K562 (cell line): Measurements from ENCODE around the gene SPAG9. TPM values are rescaled to one million over a fixed set of nuclear protein-coding genes. Genes with fewer than 3 reads are reported as not detected.

Source experiments
- ATAC-seq: fragments of 200-7000 bp; cut with Tn5 transposase; 3 replicates; pipeline ENCODE4 v1.9.1; 2020; ENCODE audit warnings: moderate library complexity
- BruUV-seq: library from RNA; stranded (reverse); fragments of 400-500 nt; replicated peaks from 2 replicates; lab custom pipeline; 2021; lab: Mats Ljungman, UMichigan
- CTCF ChIA-PET: fragments of 300-600 bp; formaldehyde crosslinking; extraction: SDS; loops from one replicate; lab custom pipeline; 2021; ENCODE audit warnings: low intra/inter-chr PET ratio; lab: Yijun Ruan, JAX
- POLR2A ChIA-PET: fragments of 300-600, 350-650 bp; sonication (Branson Sonifier 250); formaldehyde crosslinking; extraction: SDS; loops from one replicate; lab custom pipeline; 2021; ENCODE audit warnings: antibody characterized with exemption, inconsistent platforms; lab: Yijun Ruan, JAX
- DNase-seq, 4 experiments: peaks; one replicate each; pipeline versions ENCODE4 v3.0.0 to v3.0.0-alpha.2; 2011 to 2018; ENCODE audit warnings: low spot score in 3 of 4, mixed read lengths in 3 of 4; ENCODE audit errors: extremely low read depth in 1 of 4
- FAIRE-seq: peaks from 2 replicates; lab custom pipeline; 2011; peaks lifted over from hg19 to GRCh38; lab: Jason Lieb, UNC
- H2AFZ ChIP-seq: 2 replicates; pipeline ENCODE4 v1.6.0; 2011; ENCODE audit warnings: low read depth, low read length, control low read depth, inconsistent platforms
- H3K27ac ChIP-seq: fragments of 200-600 bp; 3 replicates; pipeline ENCODE4 v1.8.0; 2011; ENCODE audit warnings: low read depth, mild to moderate bottlenecking, control low read depth, inconsistent platforms, low read length, moderate library complexity, mixed read lengths; ENCODE audit errors: extremely low read depth
- H3K27me3 ChIP-seq, 2 experiments: fragments of 300-600 bp in 1 of 2; 2 replicates in 1 of 2; 3 replicates in 1 of 2; pipeline versions ENCODE4 v1.6.0 to v1.8.0; 2011; ENCODE audit warnings: inconsistent platforms in 2 of 2, low read length in 2 of 2, mild to moderate bottlenecking in 1 of 2, mixed read lengths in 1 of 2, moderate library complexity in 1 of 2; ENCODE audit not compliant: control insufficient read depth in 2 of 2, insufficient read depth in 2 of 2
- H3K36me3 ChIP-seq: fragments of 300-600 bp; 3 replicates; pipeline ENCODE4 v1.8.0; 2011; ENCODE audit warnings: mild to moderate bottlenecking, low read length, inconsistent platforms; ENCODE audit not compliant: control insufficient read depth, insufficient read depth
- H3K4me1 ChIP-seq, 2 experiments: fragments of 200-600 bp in 1 of 2; replicated peaks in 1 of 2; 2 replicates in 1 of 2; 3 replicates in 1 of 2; pipeline versions ENCODE4 v1.5.1 to v1.8.0; 2011; ENCODE audit warnings: inconsistent platforms in 2 of 2, low read length in 2 of 2, mild to moderate bottlenecking in 1 of 2, mixed read lengths in 1 of 2, moderate library complexity in 1 of 2; ENCODE audit not compliant: control insufficient read depth in 2 of 2, insufficient read depth in 2 of 2
- H3K4me2 ChIP-seq: 2 replicates; pipeline ENCODE4 v1.6.1; 2011; ENCODE audit warnings: low read length, control low read depth, inconsistent platforms, mixed read lengths; ENCODE audit not compliant: insufficient read depth
- H3K4me3 ChIP-seq: fragments of 200-600 bp; sonication (generic), shearing (Covaris generic); 2 replicates; pipeline ENCODE4 v1.5.1; 2016; ENCODE audit warnings: control low read depth, inconsistent platforms
- H3K79me2 ChIP-seq: fragments of 200-600 bp; 3 replicates; pipeline ENCODE4 v1.8.0; 2011; ENCODE audit warnings: low read length, inconsistent platforms; ENCODE audit not compliant: control insufficient read depth, insufficient read depth
- H3K9ac ChIP-seq, 2 experiments: 2 replicates each; pipeline versions ENCODE4 v1.6.0 to v1.6.1; 2011; ENCODE audit warnings: low read depth in 2 of 2, low read length in 2 of 2, control low read depth in 1 of 2, inconsistent platforms in 1 of 2, mild to moderate bottlenecking in 1 of 2, mixed read lengths in 1 of 2; ENCODE audit not compliant: insufficient read depth in 1 of 2
- H3K9me1 ChIP-seq: one replicate; pipeline ENCODE4 v1.6.0; 2011; ENCODE audit warnings: inconsistent platforms, mild to moderate bottlenecking, low read length, moderate library complexity; ENCODE audit not compliant: control insufficient read depth, insufficient read depth
- H3K9me3 ChIP-seq: replicated peaks from 2 replicates; pipeline ENCODE4 v1.5.1; 2011; ENCODE audit warnings: low read depth, low read length, inconsistent platforms; ENCODE audit not compliant: control insufficient read depth, insufficient read depth
- H4K20me1 ChIP-seq: replicated peaks from 2 replicates; pipeline ENCODE4 v1.6.1; 2011; ENCODE audit warnings: low read length, inconsistent platforms, mixed read lengths; ENCODE audit not compliant: control insufficient read depth, insufficient read depth
- CTBP1 ChIP-seq: fragments of 450-650 bp; IDR thresholded peaks from 2 replicates; pipeline ENCODE4 v1.6.1; 2016; ENCODE audit warnings: borderline replicate concordance
- DEAF1 ChIP-seq: fragments of 450-650 bp; formaldehyde crosslinking; IDR thresholded peaks from 2 replicates; pipeline ENCODE4 v1.4.0; 2020; ENCODE audit warnings: mild to moderate bottlenecking, moderate library complexity
- FOXA3 ChIP-seq, 2 experiments: fragments of 450-650 bp in 1 of 2; sonication (generic) in 1 of 2; formaldehyde crosslinking; IDR thresholded peaks in 1 of 2; conservative IDR thresholded peaks in 1 of 2; 2 replicates each; pipeline versions ENCODE4 v1.4.0 to v1.8.0; 2020 to 2022; ENCODE audit warnings: mild to moderate bottlenecking in 2 of 2, missing genetic modification reagents in 1 of 2
- LCOR ChIP-seq: sonication (generic); formaldehyde crosslinking; IDR thresholded peaks from 2 replicates; pipeline ENCODE4 v1.8.0; 2022; ENCODE audit warnings: mild to moderate bottlenecking, missing genetic modification reagents
- MXD1 ChIP-seq: fragments of 250-450 bp; sonication (Bioruptor Pico); IDR thresholded peaks from 2 replicates; pipeline ENCODE4 v1.8.0; 2021; ENCODE audit warnings: borderline replicate concordance, mild to moderate bottlenecking, moderate library complexity; ENCODE audit not compliant: poor library complexity, severe bottlenecking
- NFIC ChIP-seq: fragments of 450-650 bp; IDR thresholded peaks from 2 replicates; pipeline ENCODE4 v1.6.1; 2017; ENCODE audit warnings: mild to moderate bottlenecking, inconsistent platforms
- POLR2AphosphoS5 ChIP-seq: IDR thresholded peaks from 2 replicates; pipeline ENCODE4 v1.6.1; 2011; ENCODE audit warnings: mild to moderate bottlenecking, low read depth, low read length, moderate library complexity; ENCODE audit not compliant: control insufficient read depth, insufficient read depth
- SPI1 ChIP-seq: IDR thresholded peaks from 2 replicates; pipeline ENCODE4 v1.6.1; 2011; ENCODE audit warnings: low read depth, low read length, control low read depth, borderline replicate concordance
- TBL1XR1 ChIP-seq, 2 experiments: IDR thresholded peaks; 2 replicates each; pipeline ENCODE4 v1.6.1; 2012; ENCODE audit warnings: improper control_type of control experiment in 2 of 2, low read length in 2 of 2, mild to moderate bottlenecking in 1 of 2
- TFAP4 ChIP-seq: sonication (generic); formaldehyde crosslinking; IDR thresholded peaks from 2 replicates; pipeline ENCODE4 v1.8.0; 2022; ENCODE audit warnings: missing genetic modification reagents, mild to moderate bottlenecking, moderate library complexity, borderline replicate concordance
- XRCC5 ChIP-seq: fragments of 200-400 bp; formaldehyde crosslinking; IDR thresholded peaks from 2 replicates; pipeline ENCODE4 v1.6.1; 2017; ENCODE audit warnings: low read depth, mild to moderate bottlenecking, low read length
- WGBS: fragments of 100-300 bp; shearing (Covaris generic); methylation state at CpG from one replicate; pipeline ENCODE4 v1.1.6; 2016; ENCODE audit warnings: low coverage, mixed read lengths; ENCODE audit not compliant: insufficient coverage; ENCODE audit errors: missing lambda C conversion rate; 5-methylcytosine and 5-hydroxymethylcytosine counted together
- in situ Hi-C: fragments of 300-500 bp; cut with MboI; formaldehyde crosslinking; loops from 4 replicates; pipeline ENCODE4 v1.15.0; 2018; ENCODE audit warnings: inconsistent platforms, mixed read lengths
- intact Hi-C: fragments of 100-400 bp; cut with micrococcal nuclease; formaldehyde crosslinking; loops from 2 replicates; pipeline ENCODE4 v1.14.2; 2022
- polyA plus RNA-seq, 8 experiments: library from polyadenylated mRNA; depleted of rRNA in 4 of 8; stranded (reverse) in 5 of 8; unstranded in 3 of 8; fragments of >200 nt; fragmentation: Nextera tagmentation in 2 of 8; fragmentation: Illumina TruSeq in 1 of 8; extraction: Ambion mirVana in 2 of 8; extraction: Trizol in 1 of 8; gene quantifications; 2 replicates each; pipeline versions ENCODE4 v1.2.1 to v1.2.3, GENCODE V29; 2011 to 2014; ENCODE audit warnings: inconsistent platforms in 1 of 8, missing spikeins in 1 of 8
- total RNA-seq, 7 experiments: library from RNA; depleted of rRNA in 6 of 7; stranded (reverse); fragments of >200 nt in 6 of 7; fragmentation: Illumina TruSeq in 2 of 7; extraction: Trizol in 2 of 7; gene quantifications; 2 replicates each; pipeline versions ENCODE4 v1.2.1 to v1.2.3, GENCODE V29; 2011 to 2021; ENCODE audit warnings: low replicate concordance in 1 of 7
- TF ChIP-seq, protein P1 (sequence below): fragments of 450-650 bp; IDR thresholded peaks from 2 replicates; pipeline ENCODE4 v1.6.1; 2016; ENCODE audit warnings: missing biosample characterization, missing genetic modification characterization
- TF ChIP-seq, protein P2 (sequence below), 3 experiments: IDR thresholded peaks in 2 of 3; conservative IDR thresholded peaks in 1 of 3; 2 replicates each; pipeline ENCODE4 v1.5.1; 2011 to 2012; ENCODE audit warnings: low read length in 3 of 3, mild to moderate bottlenecking in 3 of 3, control low read depth in 2 of 3, improper control_type of control experiment in 1 of 3, inconsistent platforms in 1 of 3, low read depth in 1 of 3, mixed read lengths in 1 of 3, moderate library complexity in 1 of 3; ENCODE audit not compliant: insufficient read depth in 2 of 3

SPAG9 gene
- total and polyA plus RNA-seq, 9 of the 15 experiments (the other 6 are each of a cell fraction or from before 2014, with no cell fraction given) = 12.2 to 99.2 (median 58.2) TPM

- Histone ChIP-seq H3K27ac (no peak overlapping the region), H3K9me3 (no peaks in the 10 kb centered on the region), H3K9me1 (no peaks in the 10 kb centered on the region), H3K4me1 (peaks cover 0 to 14% of the 10 kb centered on the region in 2 experiments; a peak in 3 of 5 replicates), H3K4me3 (no peak overlapping the region), H3K4me2 (no peak overlapping the region), H3K79me2 (no peaks in the 10 kb centered on the region), H3K9ac (no peak overlapping the region), H4K20me1 (no peaks in the 10 kb centered on the region), H3K36me3 (peaks cover 6% of the 10 kb centered on the region; the same call in 1 of the 3 replicates), H2AFZ (no peak overlapping the region), H3K27me3 (no peaks in the 10 kb centered on the region)
- peak; percentile 99 for FAIRE-seq
- CTCF ChIA-PET = interaction anchor here (2.0 to 3.0 kb wide), 4 partner anchors 90 to 173 kb away, joined by 5 to 26 read pairs (median 12); partner anchors contain the start of gene TOB1
- WGBS = 10% methylated on average over 13 of the region's 13 CpGs
- intact Hi-C loops (no loop called here), in situ Hi-C loops (loop anchor here (5.0 to 10.0 kb wide), 2 partner anchors 175 to 412 kb away; partner anchors contain the start of gene SPATA20)
- POLR2A ChIA-PET = interaction anchor here (0.6 to 13.9 kb wide), 6 partner anchors 20 to 198 kb away, joined by 3 to 207 read pairs (median 4); partner anchors contain the start of genes NME1 and TOB1
- peak; percentile 95 for ATAC-seq
- BruUV-seq = no TSS peak
- peak; percentile 73 to 78 (median 76) for DNase-seq
- 0 out of 2 replicates have a peak, but pooled peaks have one; percentile 5 for TF ChIP-seq SPI1
- TF ChIP-seq POLR2AphosphoS5 = no peak
- TF ChIP-seq, protein P1, sequence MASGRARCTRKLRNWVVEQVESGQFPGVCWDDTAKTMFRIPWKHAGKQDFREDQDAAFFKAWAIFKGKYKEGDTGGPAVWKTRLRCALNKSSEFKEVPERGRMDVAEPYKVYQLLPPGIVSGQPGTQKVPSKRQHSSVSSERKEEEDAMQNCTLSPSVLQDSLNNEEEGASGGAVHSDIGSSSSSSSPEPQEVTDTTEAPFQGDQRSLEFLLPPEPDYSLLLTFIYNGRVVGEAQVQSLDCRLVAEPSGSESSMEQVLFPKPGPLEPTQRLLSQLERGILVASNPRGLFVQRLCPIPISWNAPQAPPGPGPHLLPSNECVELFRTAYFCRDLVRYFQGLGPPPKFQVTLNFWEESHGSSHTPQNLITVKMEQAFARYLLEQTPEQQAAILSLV (tag) = no peak
- no peak for TF ChIP-seq CTBP1
- TF ChIP-seq TFAP4 (CRISPR knock-in tag) = peak; percentile 41
- TF ChIP-seq TBL1XR1 (IDR thresholded peaks at IDR 0.05; ENCODE audit: low read length in 2 of 2) = 0 out of 4 replicates have a peak, but pooled peaks of 1 of the 2 experiments have one; percentile 36
- TF ChIP-seq NFIC = peak; percentile 76
- TF ChIP-seq, protein P2, sequence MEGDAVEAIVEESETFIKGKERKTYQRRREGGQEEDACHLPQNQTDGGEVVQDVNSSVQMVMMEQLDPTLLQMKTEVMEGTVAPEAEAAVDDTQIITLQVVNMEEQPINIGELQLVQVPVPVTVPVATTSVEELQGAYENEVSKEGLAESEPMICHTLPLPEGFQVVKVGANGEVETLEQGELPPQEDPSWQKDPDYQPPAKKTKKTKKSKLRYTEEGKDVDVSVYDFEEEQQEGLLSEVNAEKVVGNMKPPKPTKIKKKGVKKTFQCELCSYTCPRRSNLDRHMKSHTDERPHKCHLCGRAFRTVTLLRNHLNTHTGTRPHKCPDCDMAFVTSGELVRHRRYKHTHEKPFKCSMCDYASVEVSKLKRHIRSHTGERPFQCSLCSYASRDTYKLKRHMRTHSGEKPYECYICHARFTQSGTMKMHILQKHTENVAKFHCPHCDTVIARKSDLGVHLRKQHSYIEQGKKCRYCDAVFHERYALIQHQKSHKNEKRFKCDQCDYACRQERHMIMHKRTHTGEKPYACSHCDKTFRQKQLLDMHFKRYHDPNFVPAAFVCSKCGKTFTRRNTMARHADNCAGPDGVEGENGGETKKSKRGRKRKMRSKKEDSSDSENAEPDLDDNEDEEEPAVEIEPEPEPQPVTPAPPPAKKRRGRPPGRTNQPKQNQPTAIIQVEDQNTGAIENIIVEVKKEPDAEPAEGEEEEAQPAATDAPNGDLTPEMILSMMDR (IDR thresholded peaks at IDR 0.05 in 2 of 3, conservative IDR thresholded peaks at IDR 0.05 in 1 of 3; ENCODE audit: insufficient read depth in 2 of 3, low read depth in 1 of 3, low read length in 3 of 3) = peak; percentile 78 to 92 (median 79)
- no peak for TF ChIP-seq MXD1 (CRISPR knock-in tag)
- 0 out of 2 replicates have a peak, but pooled peaks have one; percentile 34 for TF ChIP-seq XRCC5
- peak; percentile 36; the same call in 1 of the 2 replicates for TF ChIP-seq LCOR
- peak; percentile 64 for TF ChIP-seq DEAF1 (CRISPR knock-in tag)
- TF ChIP-seq FOXA3 (CRISPR knock-in tag; conservative IDR thresholded peaks at IDR 0.05 in 1 of 2, IDR thresholded peaks at IDR 0.05 in 1 of 2) = 0 out of 4 replicates have a peak, but pooled peaks of 1 of the 2 experiments have one; percentile 26
Measured at GRCh38 chr17:50956750-50957523, 163.7 kb downstream of the SPAG9 start.
